Measurements from ENCODE around the gene HDDC3. TPM values are rescaled to one million over a fixed set of nuclear protein-coding genes. Genes with fewer than 3 reads are reported as not detected.

Gene HDDC3
- polyA plus RNA-seq, 3 donors = 11.6 to 19.7 (median 14.8) TPM

GRCh38 chr15:90915216-90915807 is 17.0 kb downstream of the HDDC3 start:
- Histone ChIP-seq H3K27ac (ENCODE audit: low read depth in 1 of 2, low read length in 2 of 2) (peak overlapping the region; percentile 83 to 93), H3K9me3 (replicated peaks in 1 of 2; ENCODE audit: control insufficient read depth in 1 of 2, insufficient read depth in 1 of 2, low read length in 2 of 2) (no peaks in the 10 kb centered on the region), H3K4me3 (replicated peaks in 1 of 3; ENCODE audit: low read depth in 2 of 3, low read length in 3 of 3) (peak overlapping the region in 1 of 3 experiments; percentile 76), H3K36me3 (replicated peaks in 1 of 2; ENCODE audit: control insufficient read depth in 1 of 2, insufficient read depth in 2 of 2, low read length in 2 of 2) (peaks cover 63 to 71% of the 10 kb centered on the region in 2 donors), H3K79me2 (ENCODE audit: insufficient read depth, low read length) (peaks cover 35% of the 10 kb centered on the region), H2AFZ (ENCODE audit: insufficient read depth, low read depth, low read length, poor library complexity, severe bottlenecking) (no peak overlapping the region), H3K27me3 (ENCODE audit: control insufficient read depth in 2 of 2, insufficient read depth in 2 of 2, low read length in 2 of 2) (no peaks in the 10 kb centered on the region), H4K20me1 (ENCODE audit: insufficient read depth, low read length) (peaks cover 4% of the 10 kb centered on the region), H3K9ac (ENCODE audit: insufficient read depth, low read length, poor library complexity, severe bottlenecking) (peak overlapping the region; percentile 71), H3K4me1 (ENCODE audit: control insufficient read depth in 1 of 2, insufficient read depth in 2 of 2, low read length in 2 of 2) (peaks cover 49 to 55% of the 10 kb centered on the region in 2 donors), H3K4me2 (replicated peaks; ENCODE audit: extremely low read depth, low read length, poor library complexity, severe bottlenecking) (peak overlapping the region; percentile 86)
- 44% methylated on average over 1 of the region's 7 CpGs for WGBS (ENCODE audit: insufficient coverage)
- Mint-ChIP-seq H3K27me3 (ENCODE audit: low read depth in 3 of 3) (peaks cover 0 to 3% (median 1%) of the 10 kb centered on the region in 3 donors), H3K9me3 (peaks cover 0 to 2% (median 0%) of the 10 kb centered on the region in 7 donors), H3K4me1 (peaks cover 55% of the 10 kb centered on the region), H3K27ac (peak overlapping the region; percentile 95 to 98 (median 97)), H3K4me3 (peak overlapping the region; percentile 81 to 93), H3K36me3 (peaks cover 74 to 90% of the 10 kb centered on the region in 2 donors)
- intact Hi-C loops (cut with micrococcal nuclease) = loop anchor here (1.0 to 10.0 kb wide), 3 partner anchors 13 to 939 kb away; partner anchors contain the start of gene SLCO3A1 (in 1 of the 2)
- TF ChIP-seq CTCF (IDR thresholded peaks at IDR 0.05) = no peak
- no peak for DNase-seq

GRCh38 chr15:90914305-90915080 is 17.9 kb downstream of the HDDC3 start:
- peaks cover 49 to 55% of the 10 kb centered on the region in 2 donors for H3K4me1 ChIP-seq (ENCODE audit: control insufficient read depth in 1 of 2, insufficient read depth in 2 of 2, low read length in 2 of 2)
- DNase-seq = peak; percentile 65 to 73 (median 68)
- intact Hi-C loops (cut with micrococcal nuclease) = loop anchor here (1.0 to 10.0 kb wide), 3 partner anchors 14 to 940 kb away; partner anchors contain the start of gene SLCO3A1 (in 1 of the 2)
- H3K4me3 Mint-ChIP-seq = peak overlapping the region; percentile 33 to 43
- peaks cover 52% of the 10 kb centered on the region for H3K4me1 Mint-ChIP-seq
- peak overlapping the region; percentile 86 for H3K4me2 ChIP-seq (replicated peaks; ENCODE audit: extremely low read depth, low read length, poor library complexity, severe bottlenecking)
- peaks cover 0 to 3% (median 1%) of the 10 kb centered on the region in 3 donors for H3K27me3 Mint-ChIP-seq (ENCODE audit: low read depth in 3 of 3)
- no peaks in the 10 kb centered on the region for H3K9me3 ChIP-seq (replicated peaks in 1 of 2; ENCODE audit: control insufficient read depth in 1 of 2, insufficient read depth in 1 of 2, low read length in 2 of 2)
- 39% methylated on average over 16 of the region's 22 CpGs for WGBS (ENCODE audit: insufficient coverage)
- peaks cover 61 to 71% of the 10 kb centered on the region in 2 donors for H3K36me3 ChIP-seq (replicated peaks in 1 of 2; ENCODE audit: control insufficient read depth in 1 of 2, insufficient read depth in 2 of 2, low read length in 2 of 2)
- H3K79me2 ChIP-seq (ENCODE audit: insufficient read depth, low read length) = peaks cover 32% of the 10 kb centered on the region
- H3K27ac Mint-ChIP-seq = peak overlapping the region; percentile 95 to 98 (median 97)
- no peak for TF ChIP-seq CTCF (IDR thresholded peaks at IDR 0.05)
- no peak overlapping the region for H2AFZ ChIP-seq (ENCODE audit: insufficient read depth, low read depth, low read length, poor library complexity, severe bottlenecking)
- peaks cover 0 to 2% (median 0%) of the 10 kb centered on the region in 7 donors for H3K9me3 Mint-ChIP-seq
- H3K9ac ChIP-seq (ENCODE audit: insufficient read depth, low read length, poor library complexity, severe bottlenecking) = peak overlapping the region; percentile 71
- peak overlapping the region in 1 of 3 experiments; percentile 76 for H3K4me3 ChIP-seq (replicated peaks in 1 of 3; ENCODE audit: low read depth in 2 of 3, low read length in 3 of 3)
- peaks cover 74 to 90% of the 10 kb centered on the region in 2 donors for H3K36me3 Mint-ChIP-seq
- peak overlapping the region; percentile 83 to 93 for H3K27ac ChIP-seq (ENCODE audit: low read depth in 1 of 2, low read length in 2 of 2)
- no peaks in the 10 kb centered on the region for H4K20me1 ChIP-seq (ENCODE audit: insufficient read depth, low read length)
- no peaks in the 10 kb centered on the region for H3K27me3 ChIP-seq (ENCODE audit: control insufficient read depth in 2 of 2, insufficient read depth in 2 of 2, low read length in 2 of 2)
